A673 (cell line): ENCODE data around the gene BPNT1. TPM values are rescaled to one million over a fixed set of nuclear protein-coding genes. Genes with fewer than 3 reads are reported as not detected.

ENCODE experiments used
- BruUV-seq: library from RNA; stranded (reverse); fragments of 400-500 nt; replicated peaks from 2 replicates; lab custom pipeline; 2021; lab: Mats Ljungman, UMichigan
- CTCF ChIA-PET: fragments of 300-600 bp; sonication (Branson Sonifier 250); formaldehyde crosslinking; loops from one replicate; lab custom pipeline; 2022; ENCODE audit warnings: antibody characterized with exemption; lab: Charles Lee
- POLR2A ChIA-PET: fragments of 300-600 bp; sonication (Branson Sonifier 250); formaldehyde crosslinking; loops from one replicate; lab custom pipeline; 2022; ENCODE audit warnings: antibody characterized with exemption; ENCODE audit not compliant: low non-redundant PET; lab: Charles Lee
- DNase-seq: peaks from one replicate; pipeline ENCODE4 v3.0.0-alpha.2; 2015; ENCODE audit warnings: low spot score
- H3K27ac ChIP-seq: fragments of 200-600 bp; sonication (generic); 2 replicates; pipeline ENCODE4 v1.5.1; 2016; ENCODE audit warnings: mixed run types, low read depth, mild to moderate bottlenecking, mixed read lengths, antibody characterized with exemption, low read length; ENCODE audit not compliant: poor library complexity, severe bottlenecking
- H3K27me3 ChIP-seq: fragments of 200-600 bp; sonication (generic); replicated peaks from 2 replicates; pipeline ENCODE4 v1.6.1; 2017; ENCODE audit warnings: mixed run types, low read depth, mild to moderate bottlenecking, mixed read lengths, antibody characterized with exemption, low read length; ENCODE audit not compliant: insufficient read depth, poor library complexity
- H3K36me3 ChIP-seq: fragments of 200-600 bp; sonication (generic); 2 replicates; pipeline ENCODE4 v1.6.1; 2016; ENCODE audit warnings: mixed run types, mild to moderate bottlenecking, mixed read lengths, antibody characterized with exemption, low read length; ENCODE audit not compliant: insufficient read depth, poor library complexity, severe bottlenecking
- H3K4me1 ChIP-seq: fragments of 200-600 bp; sonication (generic); 2 replicates; pipeline ENCODE4 v1.6.1; 2017; ENCODE audit warnings: mixed run types, mild to moderate bottlenecking, mixed read lengths, antibody characterized with exemption, low read length; ENCODE audit not compliant: insufficient read depth, poor library complexity, severe bottlenecking
- H3K4me3 ChIP-seq: fragments of 200-600 bp; sonication (generic); 2 replicates; pipeline ENCODE4 v1.5.1; 2016; ENCODE audit warnings: low read depth, mixed run types, mild to moderate bottlenecking, mixed read lengths, low read length; ENCODE audit not compliant: poor library complexity, severe bottlenecking
- H3K9me3 ChIP-seq: fragments of 200-600 bp; sonication (generic); 2 replicates; pipeline ENCODE4 v1.6.1; 2016; ENCODE audit warnings: mixed run types, low read depth, mild to moderate bottlenecking, mixed read lengths, antibody characterized with exemption, low read length; ENCODE audit not compliant: poor library complexity, severe bottlenecking
- CTCF ChIP-seq: fragments of 300-800, 200-600 bp; sonication (generic); conservative IDR thresholded peaks from 2 replicates; pipeline ENCODE4 v1.5.1; 2017; ENCODE audit warnings: low read depth, mild to moderate bottlenecking, antibody characterized with exemption, low read length, moderate library complexity, mixed read lengths
- EZH2 ChIP-seq: fragments of 200-600 bp; sonication (generic); IDR thresholded peaks from 2 replicates; pipeline ENCODE4 v1.6.1; 2017; ENCODE audit warnings: borderline replicate concordance, low read depth, mild to moderate bottlenecking, mixed read lengths, antibody characterized with exemption, low read length; ENCODE audit not compliant: poor library complexity, severe bottlenecking
- intact Hi-C: fragments of 100-400 bp; cut with micrococcal nuclease; formaldehyde crosslinking; loops from one replicate; pipeline ENCODE4 v1.10.0; 2022; ENCODE audit not compliant: unreplicated experiment
- total RNA-seq: library from RNA; stranded (reverse); gene quantifications from 2 replicates; pipeline ENCODE4 v1.2.3, GENCODE V29; 2021

Gene BPNT1
- total RNA-seq, 1 experiment from 2014 or later = 23.5 TPM

GRCh38 chr1:220077887-220078286 is 11.7 kb downstream of the BPNT1 start:
- TF ChIP-seq EZH2 = no peak
- TF ChIP-seq CTCF = no peak
- H3K4me3 ChIP-seq = no peak overlapping the region
- H3K9me3 ChIP-seq = no peaks in the 10 kb centered on the region
- CTCF ChIA-PET = no interaction called here
- DNase-seq = no peak
- BruUV-seq = no TSS peak
- H3K27me3 ChIP-seq = no peaks in the 10 kb centered on the region
- POLR2A ChIA-PET = no interaction called here
- no peaks in the 10 kb centered on the region for H3K36me3 ChIP-seq
- intact Hi-C loops = no loop called here
- no peaks in the 10 kb centered on the region for H3K4me1 ChIP-seq
- no peak overlapping the region for H3K27ac ChIP-seq

GRCh38 chr1:220076861-220077762 is 12.5 kb downstream of the BPNT1 start:
- H3K27ac ChIP-seq = no peak overlapping the region
- H3K27me3 ChIP-seq = no peaks in the 10 kb centered on the region
- DNase-seq = no peak
- POLR2A ChIA-PET = no interaction called here
- CTCF ChIA-PET = no interaction called here
- no peaks in the 10 kb centered on the region for H3K36me3 ChIP-seq
- TF ChIP-seq CTCF (no peak), EZH2 (no peak)
- BruUV-seq = no TSS peak
- no peak overlapping the region for H3K4me3 ChIP-seq
- H3K9me3 ChIP-seq = no peaks in the 10 kb centered on the region
- H3K4me1 ChIP-seq = no peaks in the 10 kb centered on the region
- intact Hi-C loops = no loop called here

- no TSS peak for BruUV-seq
- H3K4me3 ChIP-seq = no peak overlapping the region
- no peaks in the 10 kb centered on the region for H3K36me3 ChIP-seq
- intact Hi-C loops = no loop called here
- DNase-seq = no peak
- H3K4me1 ChIP-seq = no peaks in the 10 kb centered on the region
- H3K9me3 ChIP-seq = no peaks in the 10 kb centered on the region
- H3K27me3 ChIP-seq = no peaks in the 10 kb centered on the region
- TF ChIP-seq EZH2 (no peak), CTCF (no peak)
- H3K27ac ChIP-seq = no peak overlapping the region
- CTCF ChIA-PET = no interaction called here
- POLR2A ChIA-PET = no interaction called here
Measured at GRCh38 chr1:220067269-220068204, 22.1 kb downstream of the BPNT1 start.
